Adrenal gland (tissue), 12 donors: ENCODE data around the gene SULF2. TPM values are rescaled to one million over a fixed set of nuclear protein-coding genes. Genes with fewer than 3 reads are reported as not detected.
A peak's percentile ranks its signal among the peaks of the same experiment; 100 is the strongest.

ENCODE experiments used
- DNase-seq, 7 donors: peaks; one replicate each; pipeline ENCODE4 v3.0.0-alpha.2; 2019 to 2020
- H3K27ac ChIP-seq, 5 donors: fragments of 200-600 bp; sonication (generic) in 4 of 5; 1 replicate in 3 of 5; 2 replicates in 2 of 5; pipeline versions ENCODE4 v1.5.1 to v1.8.0; 2016 to 2020; ENCODE audit warnings: mild to moderate bottlenecking in 1 of 5
- H3K27me3 ChIP-seq: fragments of 200-600 bp; 2 replicates; pipeline ENCODE4 v1.8.0; 2021
- H3K36me3 ChIP-seq, 2 donors: fragments of 200-600 bp; replicated peaks in 1 of 2; 1 replicate in 1 of 2; 2 replicates in 1 of 2; pipeline versions ENCODE4 v1.5.1 to v1.8.0; 2018 to 2022
- H3K4me1 ChIP-seq, 2 donors: fragments of 200-600 bp; replicated peaks in 1 of 2; 1 replicate in 1 of 2; 2 replicates in 1 of 2; pipeline versions ENCODE4 v1.5.1 to v1.8.0; 2018 to 2021
- H3K4me3 ChIP-seq, 4 donors: fragments of 200-600 bp; sonication (generic) in 3 of 4; one replicate each; pipeline ENCODE4 v1.5.1; 2016 to 2018
- H3K9me3 ChIP-seq, 3 donors: fragments of 200-600 bp; sonication (generic) in 1 of 3; replicated peaks in 1 of 3; 1 replicate in 2 of 3; 2 replicates in 1 of 3; pipeline versions ENCODE4 v1.5.1 to v1.8.0; 2016 to 2021
- CTCF ChIP-seq, 6 experiments: fragments of 450-650 bp in 4 of 6; fragments of 200-600 bp in 2 of 6; sonication (generic) in 1 of 6; IDR thresholded peaks; 1 replicate in 5 of 6; 2 replicates in 1 of 6; pipeline versions ENCODE4 v1.5.1 to v1.8.0; 2016 to 2021; ENCODE audit warnings: antibody characterized with exemption in 6 of 6, mild to moderate bottlenecking in 2 of 6, moderate library complexity in 1 of 6
- POLR2A ChIP-seq, 2 donors: fragments of 450-650 bp; IDR thresholded peaks; one replicate each; pipeline ENCODE4 v1.6.1; 2017; ENCODE audit warnings: antibody characterized with exemption in 2 of 2, mild to moderate bottlenecking in 2 of 2, moderate library complexity in 1 of 2
- WGBS, 4 donors: extraction: QIAGEN DNeasy Blood & Tissue Kit in 2 of 4; methylation state at CpG; one replicate each; pipeline versions ENCODE4 v1.1.5 to v1.1.7; 2013 to 2017; 5-methylcytosine and 5-hydroxymethylcytosine counted together
- intact Hi-C, 2 donors: fragments of 100-400 bp; cut with DNase I; formaldehyde crosslinking; loops; one replicate each; pipeline versions ENCODE4 v1.14.1 to v1.15.0; 2022 to 2023
- polyA plus RNA-seq, 3 donors: library from polyadenylated mRNA; stranded (reverse); fragments of 200-250 nt in 2 of 3; fragments of 350-450 nt in 1 of 3; fragmentation: Illumina TruSeq in 1 of 3; extraction: RNeasy Lipid Tissue Mini Kit (QIAGEN cat#74804) in 1 of 3; gene quantifications; one replicate each; pipeline ENCODE4 v1.2.3, GENCODE V29; 2013 to 2014
- total RNA-seq, 9 donors: library from RNA; depleted of rRNA in 4 of 9; stranded (reverse); fragments of >200 nt in 4 of 9; fragments of 120-200 nt in 1 of 9; fragmentation: NEBNext Ultra II Directional in 1 of 9; extraction: Animal tissue kit (Norgen Biotek cat#: 25700) in 1 of 9; gene quantifications; one replicate each; pipeline versions ENCODE4 v1.1.0 to v1.2.4, GENCODE V29; 2013 to 2023
- donor health status: healthy with polysubstance abuse.
- donor health status: Bipolar disorder and iron deficiency.
- donor health status: DM: yes; HTN: yes; CAD: no.
- donor health status: DM: no; HTN: no; CAD: no.
- donor health status: DM: no; HTN: no; CAD: no.
- donor health status: DM: yes; HTN: yes; CAD: no.

Gene SULF2
- total and polyA plus RNA-seq, 12 donors: 13.5 to 42.5 (median 25.6) TPM

- Histone ChIP-seq H3K4me3 (no peak overlapping the region), H3K27ac (peak overlapping the region in 1 of 5 donors; percentile 65), H3K36me3 (no peaks in the 10 kb centered on the region), H3K9me3 (no peaks in the 10 kb centered on the region), H3K4me1 (peaks cover 0 to 7% of the 10 kb centered on the region in 2 donors), H3K27me3 (no peaks in the 10 kb centered on the region)
- DNase-seq: peak in 1 of 7 donors; percentile 40
- WGBS, 4 donors: 62 to 72% (median 71%) methylated on average over 8 of the region's 8 CpGs
- TF ChIP-seq CTCF (IDR thresholded peaks at IDR 0.05) (no peak), POLR2A (IDR thresholded peaks at IDR 0.05) (no peak)
- intact Hi-C loops: loop anchor here in 1 of 2 donors (10.0 kb wide), 1 partner anchor 99 kb away; no protein-coding TSS in a partner anchor
Observed at GRCh38 chr20:47773371-47773786, 11.9 kb downstream of the SULF2 start.

GRCh38 chr20:47770935-47771334 lies 14.3 kb downstream of the SULF2 start:
- H3K27me3 ChIP-seq: no peaks in the 10 kb centered on the region
- H3K4me1 ChIP-seq: peaks cover 0 to 9% of the 10 kb centered on the region in 2 donors
- H3K9me3 ChIP-seq: no peaks in the 10 kb centered on the region
- TF ChIP-seq CTCF (IDR thresholded peaks at IDR 0.05): no peak
- no peak for TF ChIP-seq POLR2A (IDR thresholded peaks at IDR 0.05)
- H3K27ac ChIP-seq: no peak overlapping the region
- 57 to 83% (median 80%) methylated on average over 6 to 12 of the region's 12 CpGs for WGBS, 4 donors
- H3K36me3 ChIP-seq: no peaks in the 10 kb centered on the region
- no peak overlapping the region for H3K4me3 ChIP-seq
- intact Hi-C loops: loop anchor here in 1 of 2 donors (10.0 kb wide), 1 partner anchor 96 kb away; no protein-coding TSS in a partner anchor
- peak in 1 of 7 donors; percentile 26 for DNase-seq

GRCh38 chr20:47768016-47768824 lies 17.1 kb downstream of the SULF2 start:
- peak in 6 of 7 donors; percentile 42 to 78 (median 54) for DNase-seq
- peak overlapping the region in 2 of 5 donors; percentile 26 to 30 for H3K27ac ChIP-seq
- no peak for TF ChIP-seq CTCF (IDR thresholded peaks at IDR 0.05)
- TF ChIP-seq POLR2A (IDR thresholded peaks at IDR 0.05): no peak

GRCh38 chr20:47765691-47766594 lies 19.3 kb downstream of the SULF2 start:
- intact Hi-C loops: no loop called here
- H3K36me3 ChIP-seq: no peaks in the 10 kb centered on the region
- H3K4me3 ChIP-seq: no peak overlapping the region
- no peak for TF ChIP-seq POLR2A (IDR thresholded peaks at IDR 0.05)
- no peak for TF ChIP-seq CTCF (IDR thresholded peaks at IDR 0.05)
- WGBS, 4 donors: 61 to 84% (median 70%) methylated on average over 4 of the region's 4 CpGs
- H3K9me3 ChIP-seq: no peaks in the 10 kb centered on the region
- H3K4me1 ChIP-seq: peaks cover 0 to 5% of the 10 kb centered on the region in 2 donors
- H3K27ac ChIP-seq: no peak overlapping the region
- H3K27me3 ChIP-seq: no peaks in the 10 kb centered on the region
- DNase-seq: no peak

More at GRCh38 chr20:47768016-47768824, 17.1 kb downstream of the SULF2 start:
- Histone ChIP-seq H3K4me1 (peaks cover 0 to 5% of the 10 kb centered on the region in 2 donors), H3K9me3 (no peaks in the 10 kb centered on the region), H3K36me3 (no peaks in the 10 kb centered on the region), H3K4me3 (no peak overlapping the region), H3K27me3 (no peaks in the 10 kb centered on the region)
- intact Hi-C loops: no loop called here
- WGBS, 4 donors: 37 to 56% (median 51%) methylated on average over 14 to 16 of the region's 16 CpGs
